Measurements from ENCODE around the gene MAGEC3. TPM values are rescaled to one million over a fixed set of nuclear protein-coding genes. Genes with fewer than 3 reads are reported as not detected.

MAGEC3 gene
- total and polyA plus RNA-seq, 2 donors from 2014 or later, result not detected

GRCh38 chrX:141945426-141945825 is 107.3 kb downstream of the MAGEC3 start:
- no peak for TF ChIP-seq CTCF (IDR thresholded peaks at IDR 0.05; ENCODE audit: borderline replicate concordance, extremely low read depth, insufficient read depth)
- no peaks in the 10 kb centered on the region for H3K4me1 ChIP-seq (ENCODE audit: control insufficient read depth in 2 of 3, insufficient read depth in 2 of 3, low read depth in 1 of 3, low read length in 3 of 3)
- H3K27ac ChIP-seq (ENCODE audit: low read depth in 2 of 2, low read length in 2 of 2), result no peak overlapping the region
- H3K36me3 ChIP-seq (ENCODE audit: control insufficient read depth in 2 of 3, insufficient read depth in 3 of 3, low read length in 3 of 3), result no peaks in the 10 kb centered on the region
- FAIRE-seq, result no peak
- H3K9ac ChIP-seq (ENCODE audit: low read length in 3 of 3), result no peak overlapping the region
- intact Hi-C loops (cut with DNase I), result no loop called here
- no peaks in the 10 kb centered on the region for H3K27me3 ChIP-seq (ENCODE audit: control insufficient read depth, insufficient read depth, low read length)
- H3K9me3 ChIP-seq (ENCODE audit: control insufficient read depth in 2 of 3, insufficient read depth in 1 of 3, low read length in 3 of 3), result no peaks in the 10 kb centered on the region
- H3K4me3 ChIP-seq (ENCODE audit: low read length in 3 of 3), result no peak overlapping the region
- no peak for DNase-seq

GRCh38 chrX:141947350-141947749 is 109.2 kb downstream of the MAGEC3 start:
- H3K4me3 ChIP-seq (ENCODE audit: low read length in 3 of 3), result no peak overlapping the region
- no peak overlapping the region for H3K27ac ChIP-seq (ENCODE audit: low read depth in 2 of 2, low read length in 2 of 2)
- H3K9ac ChIP-seq (ENCODE audit: low read length in 3 of 3), result no peak overlapping the region
- no peaks in the 10 kb centered on the region for H3K9me3 ChIP-seq (ENCODE audit: control insufficient read depth in 2 of 3, insufficient read depth in 1 of 3, low read length in 3 of 3)
- intact Hi-C loops (cut with DNase I), result no loop called here
- DNase-seq, result no peak
- FAIRE-seq, result no peak
- no peaks in the 10 kb centered on the region for H3K36me3 ChIP-seq (ENCODE audit: control insufficient read depth in 2 of 3, insufficient read depth in 3 of 3, low read length in 3 of 3)
- no peaks in the 10 kb centered on the region for H3K27me3 ChIP-seq (ENCODE audit: control insufficient read depth, insufficient read depth, low read length)
- no peaks in the 10 kb centered on the region for H3K4me1 ChIP-seq (ENCODE audit: control insufficient read depth in 2 of 3, insufficient read depth in 2 of 3, low read depth in 1 of 3, low read length in 3 of 3)
- no peak for TF ChIP-seq CTCF (IDR thresholded peaks at IDR 0.05; ENCODE audit: borderline replicate concordance, extremely low read depth, insufficient read depth)

Other genes with a start within 250 kb of the MAGEC3 start
- not detected for gene SPANXA2, start 248.6 kb upstream of the MAGEC3 start, total RNA-seq
- gene SPANXA2, start 248.6 kb upstream of the MAGEC3 start, polyA plus RNA-seq (ENCODE audit: insufficient read depth, low read depth, low replicate concordance), result not detected
- gene SPANXD, start 139.6 kb upstream of the MAGEC3 start, total RNA-seq, result not detected
- not detected for gene SPANXD, start 139.6 kb upstream of the MAGEC3 start, polyA plus RNA-seq (ENCODE audit: insufficient read depth, low read depth, low replicate concordance)
- not detected for gene MAGEC1, start 65.6 kb downstream of the MAGEC3 start, total RNA-seq
- gene MAGEC1, start 65.6 kb downstream of the MAGEC3 start, polyA plus RNA-seq (ENCODE audit: insufficient read depth, low read depth, low replicate concordance), result not detected

Measured in kidney (tissue), 14 donors.